Immature natural killer cell (primary cell): ENCODE measurements around the gene PLPPR1. TPM values are rescaled to one million over a fixed set of nuclear protein-coding genes. Genes with fewer than 3 reads are reported as not detected.
"Not testable (repeated sequence)": the region's sequence is repeated elsewhere in the genome, so short reads cannot be mapped to it uniquely, and the experiment has no call there.

ENCODE experiments used
- DNase-seq, 3 donors: peaks; one replicate each; pipeline ENCODE4 v3.0.0; 2022; ENCODE audit warnings: mixed read lengths in 1 of 3
- H3K27ac Mint-ChIP-seq, 6 donors: one replicate each; pipeline ENCODE4 v1.8.0; 2020; ENCODE audit warnings: mixed read lengths in 6 of 6, mild to moderate bottlenecking in 5 of 6, inconsistent platforms in 4 of 6, moderate library complexity in 3 of 6
- H3K27me3 Mint-ChIP-seq, 3 donors: one replicate each; pipeline ENCODE4 v1.8.0; 2020 to 2021; ENCODE audit warnings: low read depth in 3 of 3, mild to moderate bottlenecking in 3 of 3, mixed read lengths in 3 of 3, moderate library complexity in 3 of 3, inconsistent platforms in 1 of 3
- H3K36me3 Mint-ChIP-seq, 3 donors: one replicate each; pipeline ENCODE4 v1.8.0; 2020; ENCODE audit warnings: mixed read lengths in 3 of 3, inconsistent platforms in 2 of 3, mild to moderate bottlenecking in 2 of 3
- H3K4me1 Mint-ChIP-seq, 2 donors: one replicate each; pipeline ENCODE4 v1.8.0; 2020; ENCODE audit warnings: inconsistent platforms in 2 of 2, mild to moderate bottlenecking in 2 of 2, mixed read lengths in 2 of 2, moderate library complexity in 1 of 2
- H3K4me3 Mint-ChIP-seq, 5 donors: one replicate each; pipeline ENCODE4 v1.8.0; 2020; ENCODE audit warnings: mild to moderate bottlenecking in 5 of 5, mixed read lengths in 5 of 5, inconsistent platforms in 3 of 5, moderate library complexity in 3 of 5
- H3K9me3 Mint-ChIP-seq, 6 donors: one replicate each; pipeline ENCODE4 v1.8.0; 2020; ENCODE audit warnings: mild to moderate bottlenecking in 6 of 6, mixed read lengths in 6 of 6, inconsistent platforms in 4 of 6, moderate library complexity in 3 of 6
- polyA plus RNA-seq, 3 donors: library from polyadenylated mRNA; unstranded; fragments of 300-500 nt; fragmentation: Illumina TruSeq; gene quantifications; one replicate each; pipeline ENCODE4 v1.2.3, GENCODE V29; 2021

Gene PLPPR1
- polyA plus RNA-seq, 3 donors from 2014 or later: not detected

- Mint-ChIP-seq H3K4me1 (no peaks in the 10 kb centered on the region), H3K27me3 (peaks cover 0 to 2% (median 2%) of the 10 kb centered on the region in 3 donors), H3K36me3 (no peaks in the 10 kb centered on the region), H3K4me3 (no peak overlapping the region), H3K9me3 (peaks cover 0 to 10% (median under 1%) of the 10 kb centered on the region in 6 donors), H3K27ac (no peak overlapping the region)
- no peak for DNase-seq
These were observed 88.6 kb downstream of the PLPPR1 start for GRCh38 chr9:101117161-101117560.

GRCh38 chr9:101119206-101119819, 90.8 kb downstream of the PLPPR1 start:
- DNase-seq: no peak
- H3K4me3 Mint-ChIP-seq: no peak overlapping the region
- no peak overlapping the region for H3K27ac Mint-ChIP-seq
- H3K4me1 Mint-ChIP-seq: no peaks in the 10 kb centered on the region
- H3K9me3 Mint-ChIP-seq: peaks cover 4 to 10% (median 8%) of the 10 kb centered on the region in 6 donors
- no peaks in the 10 kb centered on the region for H3K36me3 Mint-ChIP-seq
- H3K27me3 Mint-ChIP-seq: peaks cover 0 to 2% (median 2%) of the 10 kb centered on the region in 3 donors

- Mint-ChIP-seq H3K36me3 (no peaks in the 10 kb centered on the region), H3K27me3 (peaks cover 0 to 2% (median 2%) of the 10 kb centered on the region in 3 donors), H3K9me3 (peaks cover 4 to 28% (median 11%) of the 10 kb centered on the region in 6 donors), H3K4me3 (no peak overlapping the region), H3K4me1 (no peaks in the 10 kb centered on the region), H3K27ac (no peak overlapping the region)
- DNase-seq: no peak
These were observed 93.4 kb downstream of the PLPPR1 start for GRCh38 chr9:101121836-101122399.

GRCh38 chr9:101126556-101126955, 98.0 kb downstream of the PLPPR1 start:
- no peak for DNase-seq
- H3K27ac Mint-ChIP-seq: no peak overlapping the region
- H3K27me3 Mint-ChIP-seq: no peaks in the 10 kb centered on the region
- H3K4me3 Mint-ChIP-seq: no peak overlapping the region
- H3K4me1 Mint-ChIP-seq: no peaks in the 10 kb centered on the region
- H3K36me3 Mint-ChIP-seq: no peaks in the 10 kb centered on the region
- peaks cover 8 to 33% (median 15%) of the 10 kb centered on the region in 6 donors for H3K9me3 Mint-ChIP-seq

GRCh38 chr9:101127369-101127768, 98.8 kb downstream of the PLPPR1 start:
- H3K36me3 Mint-ChIP-seq, H3K27ac Mint-ChIP-seq, H3K27me3 Mint-ChIP-seq, H3K4me3 Mint-ChIP-seq, H3K4me1 Mint-ChIP-seq, DNase-seq: not testable (repeated sequence)
- peaks cover 7 to 33% (median 14%) of the 10 kb centered on the region in 6 donors for H3K9me3 Mint-ChIP-seq

GRCh38 chr9:101128623-101129022, 100.1 kb downstream of the PLPPR1 start:
- H3K36me3 Mint-ChIP-seq: no peaks in the 10 kb centered on the region
- DNase-seq: no peak
- no peaks in the 10 kb centered on the region for H3K4me1 Mint-ChIP-seq
- no peak overlapping the region for H3K27ac Mint-ChIP-seq
- H3K27me3 Mint-ChIP-seq: no peaks in the 10 kb centered on the region
- no peak overlapping the region for H3K4me3 Mint-ChIP-seq
- peaks cover 3 to 23% (median 7%) of the 10 kb centered on the region in 6 donors for H3K9me3 Mint-ChIP-seq

GRCh38 chr9:101130054-101130453, 101.5 kb downstream of the PLPPR1 start:
- H3K4me1 Mint-ChIP-seq: no peaks in the 10 kb centered on the region
- no peaks in the 10 kb centered on the region for H3K36me3 Mint-ChIP-seq
- no peaks in the 10 kb centered on the region for H3K27me3 Mint-ChIP-seq
- no peak overlapping the region for H3K27ac Mint-ChIP-seq
- peaks cover 3 to 16% (median 7%) of the 10 kb centered on the region in 6 donors for H3K9me3 Mint-ChIP-seq
- DNase-seq: no peak
- H3K4me3 Mint-ChIP-seq: no peak overlapping the region

- no peaks in the 10 kb centered on the region for H3K27me3 Mint-ChIP-seq
- H3K27ac Mint-ChIP-seq: no peak overlapping the region
- no peaks in the 10 kb centered on the region for H3K36me3 Mint-ChIP-seq
- DNase-seq: no peak
- no peak overlapping the region for H3K4me3 Mint-ChIP-seq
- H3K4me1 Mint-ChIP-seq: no peaks in the 10 kb centered on the region
- H3K9me3 Mint-ChIP-seq: peaks cover 5 to 10% (median 6%) of the 10 kb centered on the region in 6 donors
These were observed 102.8 kb downstream of the PLPPR1 start for GRCh38 chr9:101131326-101131725.

- H3K4me3 Mint-ChIP-seq: no peak overlapping the region
- peaks cover 0 to 7% (median 0%) of the 10 kb centered on the region in 6 donors for H3K9me3 Mint-ChIP-seq
- H3K4me1 Mint-ChIP-seq: no peaks in the 10 kb centered on the region
- no peak for DNase-seq
- peaks cover 0 to 2% (median 0%) of the 10 kb centered on the region in 3 donors for H3K27me3 Mint-ChIP-seq
- no peak overlapping the region for H3K27ac Mint-ChIP-seq
- H3K36me3 Mint-ChIP-seq: no peaks in the 10 kb centered on the region
These were observed 104.3 kb downstream of the PLPPR1 start for GRCh38 chr9:101132801-101133200.

- no peak for DNase-seq
- Mint-ChIP-seq H3K27me3 (peaks cover 0 to 2% (median 1%) of the 10 kb centered on the region in 3 donors), H3K4me1 (no peaks in the 10 kb centered on the region), H3K27ac (no peak overlapping the region), H3K4me3 (no peak overlapping the region), H3K36me3 (no peaks in the 10 kb centered on the region), H3K9me3 (peaks cover 0 to 11% (median 6%) of the 10 kb centered on the region in 6 donors)
These were observed 110.0 kb downstream of the PLPPR1 start for GRCh38 chr9:101138509-101138908.

GRCh38 chr9:101139082-101139481, 110.6 kb downstream of the PLPPR1 start:
- DNase-seq: no peak
- Mint-ChIP-seq H3K36me3 (no peaks in the 10 kb centered on the region), H3K4me1 (no peaks in the 10 kb centered on the region), H3K4me3 (no peak overlapping the region), H3K9me3 (peaks cover 0 to 11% (median 6%) of the 10 kb centered on the region in 6 donors), H3K27me3 (peaks cover 0 to 2% (median 1%) of the 10 kb centered on the region in 3 donors), H3K27ac (no peak overlapping the region)

- Mint-ChIP-seq H3K27ac (no peak overlapping the region), H3K4me1 (no peaks in the 10 kb centered on the region), H3K9me3 (peaks cover 2 to 11% (median 7%) of the 10 kb centered on the region in 6 donors), H3K27me3 (peaks cover 0 to 2% (median 1%) of the 10 kb centered on the region in 3 donors), H3K4me3 (no peak overlapping the region), H3K36me3 (no peaks in the 10 kb centered on the region)
- DNase-seq: no peak
These were observed 112.2 kb downstream of the PLPPR1 start for GRCh38 chr9:101140764-101141163.

- Mint-ChIP-seq H3K4me3 (no peak overlapping the region), H3K27me3 (peaks cover 0 to 3% (median 2%) of the 10 kb centered on the region in 3 donors), H3K36me3 (no peaks in the 10 kb centered on the region), H3K9me3 (peaks cover 4 to 12% (median 11%) of the 10 kb centered on the region in 6 donors), H3K4me1 (no peaks in the 10 kb centered on the region), H3K27ac (no peak overlapping the region)
- DNase-seq: no peak
These were observed 118.0 kb downstream of the PLPPR1 start for GRCh38 chr9:101146508-101146907.

GRCh38 chr9:101148344-101148743, 119.8 kb downstream of the PLPPR1 start:
- Mint-ChIP-seq H3K36me3 (no peaks in the 10 kb centered on the region), H3K9me3 (peaks cover 3 to 19% (median 8%) of the 10 kb centered on the region in 6 donors), H3K27me3 (peaks cover 0 to 2% (median 1%) of the 10 kb centered on the region in 3 donors), H3K4me1 (no peaks in the 10 kb centered on the region), H3K4me3 (no peak overlapping the region), H3K27ac (no peak overlapping the region)
- DNase-seq: no peak
